Choroid plexus epithelial cell (primary cell): ENCODE data around the gene TP53I13.

ENCODE experiments used
- DNase-seq: peaks from one replicate; pipeline ENCODE4 v3.0.0-alpha.2; 2010; ENCODE audit warnings: low read depth
- H3K4me3 ChIP-seq: 2 replicates; pipeline ENCODE4 v1.5.1; 2011; ENCODE audit warnings: low read depth, mild to moderate bottlenecking, control low read depth, low read length, moderate library complexity
- CTCF ChIP-seq: conservative IDR thresholded peaks from 2 replicates; pipeline ENCODE4 v1.5.1; 2011; ENCODE audit warnings: low read depth, mild to moderate bottlenecking, control low read depth, inconsistent platforms, low read length, moderate library complexity

Gene TP53I13

GRCh38 chr17:29568331-29569244, at the start of gene TP53I13:
Gene TP53I13 (plus strand): TSS chr17:29568701. CDS start chr17:29568759, 58 bp downstream.
- TF ChIP-seq CTCF, result no peak
- peak; percentile 74 for DNase-seq

GRCh38 chr17:29524692-29525091, 43.8 kb upstream of the TP53I13 start:
- no peak for DNase-seq
- H3K4me3 ChIP-seq, result no peak overlapping the region
- TF ChIP-seq CTCF, result no peak

More at GRCh38 chr17:29568331-29569244, at the start of gene TP53I13:
- H3K4me3 ChIP-seq, result peak within 1 kb of the TSS; percentile 74

GRCh38 chr17:29526322-29526721, 42.2 kb upstream of the TP53I13 start:
- TF ChIP-seq CTCF, result no peak
- no peak for DNase-seq
- H3K4me3 ChIP-seq, result no peak overlapping the region

- TF ChIP-seq CTCF, result no peak
- DNase-seq, result no peak
These were observed 34.5 kb upstream of the TP53I13 start for GRCh38 chr17:29533976-29534375.

GRCh38 chr17:29544066-29544465, 24.4 kb upstream of the TP53I13 start:
- no peak for DNase-seq
- H3K4me3 ChIP-seq, result no peak overlapping the region
- no peak for TF ChIP-seq CTCF

More at GRCh38 chr17:29533976-29534375, 34.5 kb upstream of the TP53I13 start:
- no peak overlapping the region for H3K4me3 ChIP-seq

GRCh38 chr17:29546085-29546484, 22.4 kb upstream of the TP53I13 start:
- no peak overlapping the region for H3K4me3 ChIP-seq
- DNase-seq, result peak; percentile 45
- no peak for TF ChIP-seq CTCF
